Esophagus squamous epithelium (tissue), 5 donors: ENCODE measurements around the gene ROM1. TPM values are rescaled to one million over a fixed set of nuclear protein-coding genes. Genes with fewer than 3 reads are reported as not detected.
A peak's percentile ranks its signal among the peaks of the same experiment; 100 is the strongest.

Experiments
- DNase-seq: peaks from one replicate; lab custom pipeline; 2025; lab: John Stamatoyannopoulos, UW
- H3K27ac ChIP-seq, 4 donors: fragments of 200-600 bp; sonication (generic); one replicate each; pipeline ENCODE4 v1.5.1; 2016 to 2019; ENCODE audit warnings: mild to moderate bottlenecking in 1 of 4
- H3K27me3 ChIP-seq, 4 donors: fragments of 200-600 bp; sonication (generic); 1 replicate in 3 of 4; 2 replicates in 1 of 4; pipeline versions ENCODE4 v1.5.1 to v1.6.0; 2017 to 2021; ENCODE audit warnings: antibody characterized with exemption in 1 of 4
- H3K36me3 ChIP-seq, 3 donors: fragments of 200-600 bp; sonication (generic); one replicate each; pipeline ENCODE4 v1.5.1; 2016 to 2019
- H3K4me1 ChIP-seq, 3 donors: fragments of 200-600 bp; sonication (generic); one replicate each; pipeline ENCODE4 v1.5.1; 2017 to 2019
- H3K4me3 ChIP-seq, 4 donors: fragments of 200-600 bp; sonication (generic); 1 replicate in 3 of 4; 2 replicates in 1 of 4; pipeline ENCODE4 v1.5.1; 2016 to 2019; ENCODE audit warnings: mild to moderate bottlenecking in 2 of 4, moderate library complexity in 1 of 4
- H3K9me3 ChIP-seq, 3 donors: fragments of 200-600 bp; sonication (generic); one replicate each; pipeline ENCODE4 v1.5.1; 2016 to 2019
- CTCF ChIP-seq, 6 experiments: fragments of 450-650 bp in 4 of 6; fragments of 200-600 bp in 2 of 6; sonication (generic) in 2 of 6; IDR thresholded peaks; one replicate each; pipeline ENCODE4 v1.5.1; 2016 to 2019; ENCODE audit warnings: antibody characterized with exemption in 6 of 6, mild to moderate bottlenecking in 4 of 6, moderate library complexity in 4 of 6
- POLR2A ChIP-seq, 4 donors: fragments of 450-650 bp; IDR thresholded peaks; one replicate each; pipeline ENCODE4 v1.6.1; 2017; ENCODE audit warnings: antibody characterized with exemption in 4 of 4, mild to moderate bottlenecking in 4 of 4, moderate library complexity in 3 of 4
- WGBS, 2 donors: methylation state at CpG; one replicate each; pipeline ENCODE4 v1.1.5; 2018; 5-methylcytosine and 5-hydroxymethylcytosine counted together
- intact Hi-C: fragments of 100-400 bp; cut with DNase I; formaldehyde crosslinking; loops from one replicate; pipeline ENCODE4 v1.15.0; 2022
- total RNA-seq, 4 donors: library from RNA; depleted of rRNA; stranded (reverse); fragments of >200 nt; gene quantifications; one replicate each; pipeline ENCODE4 v1.1.0, GENCODE V29; 2016
- donor health status: DM: yes; HTN: yes; CAD: no.

Gene ROM1
- total RNA-seq, 4 donors from 2014 or later, result 5.5 to 10.8 (median 7.2) TPM

- DNase-seq, result peak; percentile 98
- Histone ChIP-seq H3K27me3 (no peaks in the 10 kb centered on the region), H3K36me3 (peaks cover 0 to 67% (median 30%) of the 10 kb centered on the region in 3 donors), H3K27ac (peak within 1 kb of the TSS; percentile 92 to 96 (median 94)), H3K4me3 (peak within 1 kb of the TSS; percentile 76 to 96 (median 94)), H3K9me3 (no peaks in the 10 kb centered on the region), H3K4me1 (peaks cover 18 to 44% (median 20%) of the 10 kb centered on the region in 3 donors)
- TF ChIP-seq POLR2A (IDR thresholded peaks at IDR 0.05) (peak in 3 of 4 donors; percentile 71 to 82 (median 74)), CTCF (IDR thresholded peaks at IDR 0.05) (no peak)
- 0% methylated on average over 11 to 37 of the region's 73 CpGs for WGBS, 2 donors
- intact Hi-C loops, result no loop called here
Measured at GRCh38 chr11:62645946-62646824, 33.1 kb downstream of the ROM1 start, which contains the start of gene GANAB. TSS of gene GANAB (minus strand) at chr11:62646613. CDS start at chr11:62646599, 14 bp downstream.

- H3K4me3 ChIP-seq, result peak overlapping the region in 2 of 4 donors; percentile 76 to 96
Measured at GRCh38 chr11:62646825-62647608, 34.0 kb downstream of the ROM1 start.

GRCh38 chr11:62647609-62648005 is 34.5 kb downstream of the ROM1 start:
- 83% methylated on average over 4 of the region's 6 CpGs; no CpG with 5 or more reads in 1 of the 2 donors for WGBS, 2 donors
- intact Hi-C loops, result no loop called here
- no peak for DNase-seq
- Histone ChIP-seq H3K4me1 (peaks cover 28 to 58% (median 32%) of the 10 kb centered on the region in 3 donors), H3K27me3 (no peaks in the 10 kb centered on the region), H3K36me3 (peaks cover 0 to 59% (median 30%) of the 10 kb centered on the region in 3 donors), H3K9me3 (no peaks in the 10 kb centered on the region), H3K4me3 (no peak overlapping the region), H3K27ac (peak overlapping the region in 1 of 4 donors; percentile 96)
- TF ChIP-seq POLR2A (IDR thresholded peaks at IDR 0.05) (no peak), CTCF (IDR thresholded peaks at IDR 0.05) (no peak)

More at GRCh38 chr11:62646825-62647608, 34.0 kb downstream of the ROM1 start:
- H3K27me3 ChIP-seq, result no peaks in the 10 kb centered on the region
- 8 to 57% methylated on average over 5 to 8 of the region's 32 CpGs for WGBS, 2 donors
- H3K4me1 ChIP-seq, result peaks cover 23 to 53% (median 27%) of the 10 kb centered on the region in 3 donors
- intact Hi-C loops, result no loop called here
- no peaks in the 10 kb centered on the region for H3K9me3 ChIP-seq
- TF ChIP-seq POLR2A (IDR thresholded peaks at IDR 0.05) (no peak), CTCF (IDR thresholded peaks at IDR 0.05) (no peak)
- H3K36me3 ChIP-seq, result peaks cover 0 to 65% (median 30%) of the 10 kb centered on the region in 3 donors
- DNase-seq, result no peak
- peak overlapping the region in 3 of 4 donors; percentile 92 to 96 (median 94) for H3K27ac ChIP-seq

GRCh38 chr11:62648185-62648966 is 35.3 kb downstream of the ROM1 start:
- DNase-seq, result no peak
- no peak overlapping the region for H3K4me3 ChIP-seq
- WGBS, 2 donors, result 89 to 95% methylated on average over 7 to 8 of the region's 24 CpGs
- H3K27ac ChIP-seq, result no peak overlapping the region
- intact Hi-C loops, result no loop called here
- peaks cover 28 to 57% (median 32%) of the 10 kb centered on the region in 3 donors for H3K4me1 ChIP-seq
- peaks cover 0 to 51% (median 30%) of the 10 kb centered on the region in 3 donors for H3K36me3 ChIP-seq
- H3K9me3 ChIP-seq, result no peaks in the 10 kb centered on the region
- no peak for TF ChIP-seq POLR2A (IDR thresholded peaks at IDR 0.05)
- no peak for TF ChIP-seq CTCF (IDR thresholded peaks at IDR 0.05)
- H3K27me3 ChIP-seq, result no peaks in the 10 kb centered on the region
